Adrenal gland (tissue), 5 donors: ENCODE measurements around the gene SLC26A8.

ENCODE experiments used
- CTCF ChIP-seq, 6 experiments: fragments of 450-650 bp in 4 of 6; fragments of 200-600 bp in 2 of 6; sonication (generic) in 1 of 6; IDR thresholded peaks; 1 replicate in 5 of 6; 2 replicates in 1 of 6; pipeline versions ENCODE4 v1.5.1 to v1.8.0; 2016 to 2021; ENCODE audit warnings: antibody characterized with exemption in 6 of 6, mild to moderate bottlenecking in 2 of 6, moderate library complexity in 1 of 6
- POLR2A ChIP-seq, 2 donors: fragments of 450-650 bp; IDR thresholded peaks; one replicate each; pipeline ENCODE4 v1.6.1; 2017; ENCODE audit warnings: antibody characterized with exemption in 2 of 2, mild to moderate bottlenecking in 2 of 2, moderate library complexity in 1 of 2
- donor health status: DM: no; HTN: no; CAD: no.

- no peak for TF ChIP-seq POLR2A (IDR thresholded peaks at IDR 0.05)
- no peak for TF ChIP-seq CTCF (IDR thresholded peaks at IDR 0.05)
Measured at GRCh38 chr6:36035225-36035624, 10.8 kb upstream of the SLC26A8 start.
